Kidney glomerular epithelial cell (primary cell): Measurements from ENCODE around the gene D2HGDH.
"Not testable (repeated sequence)": the region's sequence is repeated elsewhere in the genome, so short reads cannot be mapped to it uniquely, and the experiment has no call there.

ENCODE experiments used
- DNase-seq: peaks from one replicate; lab custom pipeline; 2025; lab: John Stamatoyannopoulos, UW

The D2HGDH gene

DNA sequence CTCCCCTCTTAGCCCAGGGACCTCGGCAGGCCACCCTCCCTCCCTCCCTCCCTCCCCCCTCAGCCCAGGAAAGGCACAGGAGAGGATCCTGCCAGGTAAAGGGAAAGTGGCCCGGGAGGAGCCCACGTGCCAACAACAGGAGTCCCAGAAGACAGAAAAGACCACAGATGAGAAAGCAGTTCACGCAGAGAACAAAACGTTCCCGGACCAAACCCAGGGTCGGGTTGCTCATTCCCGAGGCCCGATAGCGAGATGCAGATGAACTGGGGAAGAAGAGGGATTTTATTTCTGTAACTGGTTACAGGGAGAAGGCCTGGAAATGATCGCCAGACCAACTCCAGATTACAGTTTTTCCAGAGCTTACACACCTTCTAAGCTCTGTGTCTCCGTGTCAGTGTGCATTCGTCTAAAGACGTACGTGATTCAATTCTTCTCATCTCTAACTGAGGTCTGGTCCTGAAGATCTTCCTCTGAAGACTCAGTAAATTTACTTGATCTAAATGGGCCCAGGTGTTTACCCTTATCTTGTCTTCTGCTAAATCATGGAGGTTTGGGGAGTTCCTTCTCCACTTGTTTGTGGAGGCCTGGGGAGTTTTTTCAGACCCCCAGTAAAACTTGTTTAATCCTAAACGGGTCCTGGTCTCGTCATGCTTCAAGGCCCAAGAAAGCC lies 73.8 kb downstream of the D2HGDH start:
- DNase-seq = no peak

DNA sequence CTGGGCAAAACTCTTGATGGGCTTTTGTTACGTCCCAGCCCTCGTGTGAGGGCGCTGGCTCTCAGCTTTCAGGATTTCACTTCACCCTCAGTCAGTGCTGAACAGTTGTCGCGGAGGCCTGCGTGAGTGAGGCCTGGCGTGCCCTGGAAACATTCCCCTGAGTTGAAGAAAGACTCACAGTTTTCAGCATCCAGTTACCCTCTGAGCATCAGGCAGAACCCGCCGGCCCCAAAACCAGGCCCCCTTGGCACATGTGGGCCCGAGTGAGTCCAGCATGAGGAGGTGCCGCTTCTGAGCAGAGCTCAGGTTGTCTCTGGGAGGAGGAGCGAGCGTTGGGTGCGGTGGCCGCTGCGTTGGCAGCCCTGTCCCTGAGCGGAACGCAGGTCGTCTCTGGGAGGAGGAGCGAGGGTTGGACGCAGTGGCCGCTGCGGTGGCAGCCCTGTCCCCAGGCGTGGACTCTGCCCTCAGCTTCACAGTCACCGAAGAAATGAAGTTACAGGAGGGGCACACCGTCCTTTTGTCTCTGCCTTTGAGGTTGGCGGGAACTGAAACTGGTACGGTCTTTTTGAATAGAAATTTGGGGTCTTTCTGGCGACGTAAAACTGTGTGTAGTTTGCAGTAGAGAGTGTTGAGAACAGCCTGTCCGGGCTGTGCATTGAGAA lies 74.4 kb downstream of the D2HGDH start, which contains the start of gene NEU4:
TSS of gene NEU4 (plus strand) at position 473 of the 662 bp plus-strand sequence. CDS start 5,292 bp downstream, outside the sequence.
- no peak for DNase-seq

DNA sequence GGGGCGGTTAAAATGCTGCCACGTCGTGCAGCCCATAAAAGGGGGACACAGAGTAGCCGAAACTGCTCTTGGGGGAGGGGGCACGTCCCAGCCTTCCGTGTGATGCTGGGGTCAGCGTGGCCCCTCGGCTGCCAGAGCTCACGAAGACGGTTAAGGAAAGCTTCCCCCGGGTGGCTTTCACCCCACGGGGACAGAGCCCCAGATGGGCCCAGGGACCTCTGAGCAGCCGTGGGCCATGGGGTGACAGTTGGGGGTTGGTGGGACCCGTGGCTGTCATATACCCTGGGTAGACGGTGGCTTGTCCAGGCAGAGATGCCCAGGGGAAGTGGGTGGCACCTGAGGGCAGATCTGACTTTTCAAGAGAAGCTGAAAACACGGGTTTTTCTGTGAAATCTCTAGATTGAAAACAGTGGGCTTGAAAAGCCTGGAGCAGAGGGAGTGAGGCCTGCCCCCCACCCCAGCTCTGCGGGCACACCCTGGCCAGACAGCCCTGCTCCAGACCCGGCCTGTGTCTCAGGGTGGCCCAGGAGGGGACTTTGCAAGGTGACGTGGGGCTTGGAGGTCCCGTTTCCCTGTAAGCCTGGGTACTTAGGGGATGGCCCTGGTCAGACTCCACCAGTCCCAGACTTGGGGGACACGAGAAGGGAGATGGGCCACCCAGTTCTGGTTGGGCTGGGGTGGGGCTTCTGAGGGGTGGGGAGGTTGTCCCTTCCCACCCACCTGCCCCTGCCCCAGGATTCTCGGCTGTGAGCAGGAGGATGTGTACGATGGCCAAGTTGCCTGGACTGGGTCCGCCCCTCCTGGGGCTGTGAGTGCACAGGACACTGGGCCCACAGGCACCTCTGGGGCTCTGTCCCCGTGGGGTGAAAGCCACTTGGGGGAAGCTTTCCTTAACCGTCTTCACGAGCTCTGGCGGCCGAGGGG lies 75.2 kb downstream of the D2HGDH start:
- DNase-seq = no peak

DNA sequence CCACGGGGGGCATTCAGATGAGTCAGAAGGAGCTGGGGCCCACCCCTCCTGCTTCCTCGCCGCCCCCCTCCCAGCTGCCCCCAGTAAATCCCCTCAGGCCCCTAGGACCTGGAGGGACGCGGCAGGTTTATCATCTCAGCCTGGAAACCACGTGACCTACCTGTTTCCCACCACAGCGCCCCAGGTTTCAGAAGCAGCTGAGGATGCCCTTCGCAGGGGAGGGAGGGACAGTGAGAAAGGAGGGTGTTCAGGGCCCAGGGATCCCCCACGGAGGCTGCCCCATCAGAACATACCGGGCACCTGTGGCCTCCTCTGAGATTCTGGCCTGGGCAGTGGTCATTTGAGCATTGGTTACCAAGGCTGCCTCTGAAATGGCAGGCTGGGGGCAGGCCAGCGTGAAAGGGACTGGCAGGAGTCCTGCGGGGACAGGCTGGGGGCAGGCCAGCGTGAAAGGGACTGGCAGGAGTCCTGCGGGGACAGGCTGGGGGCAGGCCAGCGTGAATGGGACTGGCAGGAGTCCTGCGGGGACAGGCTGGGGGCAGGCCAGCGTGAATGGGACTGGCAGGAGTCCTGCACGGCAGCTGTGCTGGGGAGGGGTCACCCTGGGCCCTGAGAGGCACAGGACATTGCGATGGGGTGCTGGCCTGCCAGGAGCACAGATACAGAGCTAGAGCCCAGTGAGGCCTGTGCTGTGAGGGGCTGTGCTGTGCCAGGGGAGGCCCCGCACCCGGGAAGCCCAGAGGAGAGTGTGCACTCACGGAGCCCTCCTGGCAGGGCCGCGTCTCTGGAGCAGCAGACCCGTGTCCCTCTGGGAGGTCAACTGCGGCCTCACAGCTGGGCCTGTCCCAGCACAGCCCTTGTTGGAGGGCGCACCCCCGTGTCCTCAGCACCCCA lies 76.1 kb downstream of the D2HGDH start:
- DNase-seq = no peak

DNA sequence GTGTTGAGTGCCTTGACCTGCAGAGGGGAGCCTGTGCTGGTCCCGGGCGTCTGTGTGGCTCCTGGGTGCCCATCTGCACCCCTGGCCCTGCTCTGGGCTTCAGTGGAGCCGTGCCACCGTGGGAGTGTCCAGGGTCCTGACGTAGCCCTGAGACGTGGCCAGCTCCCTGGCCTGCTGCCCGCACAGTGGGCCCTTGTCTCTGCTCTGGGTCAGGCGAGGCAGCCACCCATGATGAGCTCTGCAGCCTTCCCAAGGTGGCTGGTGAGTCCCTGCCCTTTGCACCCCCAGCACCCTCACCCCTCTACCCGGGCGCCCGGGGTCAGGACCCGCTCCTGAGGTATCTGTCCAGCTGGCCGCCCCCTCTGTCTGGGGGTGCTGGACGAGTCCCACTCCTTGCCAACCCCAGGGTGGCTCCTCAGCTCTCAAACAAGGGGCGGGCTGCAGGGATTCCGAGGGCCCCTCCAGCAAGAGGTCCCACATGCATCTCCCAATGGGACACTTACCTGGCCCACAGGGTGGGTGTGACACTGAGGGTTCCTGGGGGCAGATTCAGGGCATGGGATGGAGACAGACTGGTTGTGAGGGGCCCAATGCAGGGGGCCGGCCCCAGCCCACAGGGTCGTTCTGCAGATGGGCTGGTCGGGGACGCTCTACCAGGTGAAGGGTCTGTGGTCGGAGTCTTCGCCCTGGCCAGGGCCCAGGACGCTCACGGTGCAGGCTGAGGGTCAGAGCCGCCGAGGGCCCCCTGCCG lies 76.9 kb downstream of the D2HGDH start:
- DNase-seq = no peak

DNA sequence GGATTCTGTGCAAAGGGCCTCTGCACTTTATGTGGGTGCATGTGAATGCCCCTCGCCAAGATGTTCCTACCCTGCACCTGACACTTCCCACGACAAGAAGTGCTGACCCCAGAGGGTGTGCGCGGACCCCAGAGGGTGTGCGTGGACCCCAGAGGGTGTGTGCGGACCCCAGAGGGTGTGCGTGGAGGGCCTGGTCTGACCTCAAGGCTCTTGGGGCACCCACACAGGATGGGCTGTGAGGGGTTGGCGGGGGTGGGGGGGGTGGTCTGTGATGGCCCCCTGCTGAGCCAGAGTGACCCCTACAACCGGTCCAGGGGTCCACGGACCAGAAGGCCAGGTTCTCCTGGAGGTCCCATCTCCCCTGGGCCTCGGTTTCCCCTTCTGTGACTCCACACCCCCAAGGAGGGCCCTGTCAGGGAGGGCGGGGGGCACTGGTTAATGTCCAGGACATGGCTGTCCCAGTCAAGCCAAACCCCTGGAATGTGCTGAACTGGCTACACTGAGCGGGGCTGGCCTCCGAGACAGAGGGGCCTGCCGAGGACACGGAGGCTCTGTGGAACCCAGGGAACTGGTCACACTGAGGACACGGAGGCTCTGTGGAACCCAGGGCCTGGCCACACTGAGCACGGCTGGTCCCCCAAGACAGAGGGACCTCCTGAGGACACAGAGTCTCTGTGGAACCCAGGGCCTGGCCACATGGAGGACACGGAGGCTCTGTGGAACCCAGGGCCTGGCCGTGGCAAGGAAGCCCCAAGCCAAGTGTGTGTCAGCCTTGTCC lies 77.7 kb downstream of the D2HGDH start:
- no peak for DNase-seq

DNA sequence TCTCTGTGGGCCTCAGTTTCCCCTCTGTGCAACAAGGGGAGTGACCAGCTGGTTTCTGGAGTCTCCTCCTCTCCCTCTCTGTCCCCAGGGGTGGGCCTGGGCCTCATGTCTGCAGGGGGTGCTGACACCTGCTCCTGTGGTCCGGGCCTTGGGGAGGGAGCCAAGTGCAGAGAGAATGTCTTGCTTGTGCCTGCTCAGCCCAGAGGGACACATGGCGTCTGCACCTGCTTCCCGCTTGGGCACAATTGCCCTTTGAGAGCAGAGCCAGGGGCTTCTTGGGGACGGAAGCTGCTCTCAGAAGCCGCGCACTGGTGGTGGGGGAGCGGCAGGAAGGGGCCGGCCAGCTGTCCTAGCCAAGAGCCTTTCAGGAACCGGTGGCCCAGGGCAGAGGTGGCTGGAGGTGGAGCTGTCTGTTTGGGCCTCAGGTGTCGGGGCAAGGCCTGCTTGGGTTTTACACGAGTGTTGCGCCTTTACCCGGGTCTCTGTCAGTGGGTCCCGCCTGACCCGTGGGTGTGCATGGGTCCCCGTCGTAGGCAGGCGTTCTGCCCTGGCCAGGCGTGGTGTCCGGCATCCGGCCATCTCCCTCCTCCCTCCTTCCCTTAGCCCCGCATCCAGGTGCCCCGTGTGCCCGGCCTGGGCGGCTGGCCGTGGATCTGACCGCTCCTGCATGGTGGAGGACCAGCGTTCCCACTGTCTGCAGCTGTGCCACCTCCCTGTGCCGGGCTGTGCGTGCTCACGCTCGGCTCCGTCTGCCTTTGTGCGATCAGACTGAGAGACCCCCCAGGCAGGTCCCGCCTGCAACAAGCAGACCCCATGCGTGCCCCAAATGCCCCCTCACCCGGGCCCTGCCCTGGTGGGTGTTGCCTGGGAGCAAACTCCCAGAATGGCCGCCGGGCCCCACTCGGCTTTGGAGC lies 78.6 kb downstream of the D2HGDH start:
- DNase-seq = no peak

DNA sequence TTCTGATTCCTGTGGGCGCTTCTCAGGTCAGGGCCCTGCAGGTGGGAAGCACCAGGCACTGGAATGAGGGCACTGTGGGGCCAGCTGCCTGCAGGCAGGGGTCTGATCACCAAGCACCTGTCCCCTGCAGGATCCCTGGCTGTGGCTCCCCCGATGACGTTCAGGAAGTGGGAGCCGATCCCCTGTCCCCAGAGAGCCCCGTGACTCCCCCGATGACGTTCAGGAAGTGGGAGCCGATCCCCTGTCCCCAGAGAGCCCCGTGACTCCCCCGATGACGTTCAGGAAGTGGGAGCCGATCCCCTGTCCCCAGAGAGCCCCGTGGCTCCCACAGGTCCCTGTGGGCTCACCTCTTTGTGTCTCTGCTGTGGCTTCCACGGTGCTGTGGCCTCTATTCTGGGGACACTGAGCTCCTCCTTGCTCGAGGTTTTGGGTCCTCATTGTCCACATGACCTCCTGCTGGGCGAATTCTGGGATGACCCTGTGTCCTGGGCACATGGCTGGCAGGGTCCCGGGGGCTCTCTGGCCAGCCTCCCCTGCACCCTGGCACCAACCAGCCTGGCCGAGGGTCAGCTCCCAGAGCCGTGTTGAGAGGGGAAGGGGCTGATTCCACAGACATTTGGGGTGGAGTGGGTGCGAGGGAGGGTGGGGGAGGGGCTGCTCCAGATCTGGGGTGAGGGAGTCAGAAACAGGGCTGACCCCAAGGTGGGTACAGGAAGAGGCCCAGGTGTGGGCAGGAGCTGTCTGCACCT lies 79.4 kb downstream of the D2HGDH start:
- DNase-seq = no peak

DNA sequence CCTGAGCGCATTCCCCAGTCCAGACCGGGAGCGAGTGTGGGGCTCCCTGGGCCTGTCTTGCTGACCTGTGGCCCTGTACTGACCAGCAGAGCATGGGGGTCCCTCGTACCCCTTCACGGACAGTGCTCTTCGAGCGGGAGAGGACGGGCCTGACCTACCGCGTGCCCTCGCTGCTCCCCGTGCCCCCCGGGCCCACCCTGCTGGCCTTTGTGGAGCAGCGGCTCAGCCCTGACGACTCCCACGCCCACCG lies 79.9 kb downstream of the D2HGDH start:
- DNase-seq = no peak

DNA sequence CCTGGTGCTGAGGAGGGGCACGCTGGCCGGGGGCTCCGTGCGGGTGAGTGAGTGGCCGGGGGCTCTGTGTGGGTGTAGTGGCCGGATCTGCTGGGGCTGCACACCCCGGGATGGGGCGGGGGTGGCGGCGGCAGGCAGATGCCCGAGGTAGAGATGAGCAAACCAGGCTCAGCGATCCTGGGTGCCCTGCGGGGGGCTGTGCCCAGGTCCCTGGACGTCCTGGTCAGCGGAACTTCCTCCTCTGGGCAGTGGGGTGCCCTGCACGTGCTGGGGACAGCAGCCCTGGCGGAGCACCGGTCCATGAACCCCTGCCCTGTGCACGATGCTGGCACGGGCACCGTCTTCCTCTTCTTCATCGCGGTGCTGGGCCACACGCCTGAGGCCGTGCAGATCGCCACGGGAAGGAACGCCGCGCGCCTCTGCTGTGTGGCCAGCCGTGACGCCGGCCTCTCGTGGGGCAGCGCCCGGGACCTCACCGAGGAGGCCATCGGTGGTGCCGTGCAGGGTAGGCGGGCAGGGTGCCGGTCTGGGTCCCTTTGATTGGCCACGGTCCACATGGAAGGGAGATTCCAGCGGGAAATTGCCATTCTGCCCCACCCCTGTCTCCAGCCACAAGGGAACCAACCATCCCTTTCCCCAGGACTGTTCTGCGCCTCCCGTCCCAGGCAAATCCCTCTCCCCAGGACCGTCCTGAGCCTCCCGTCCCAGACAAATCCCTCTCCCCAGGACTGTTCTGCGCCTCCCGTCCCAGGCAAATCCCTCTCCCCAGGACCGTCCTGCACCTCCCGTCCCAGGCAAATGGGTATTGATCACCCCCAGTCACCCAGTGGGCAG lies 80.4 kb downstream of the D2HGDH start:
- DNase-seq = no peak

DNA sequence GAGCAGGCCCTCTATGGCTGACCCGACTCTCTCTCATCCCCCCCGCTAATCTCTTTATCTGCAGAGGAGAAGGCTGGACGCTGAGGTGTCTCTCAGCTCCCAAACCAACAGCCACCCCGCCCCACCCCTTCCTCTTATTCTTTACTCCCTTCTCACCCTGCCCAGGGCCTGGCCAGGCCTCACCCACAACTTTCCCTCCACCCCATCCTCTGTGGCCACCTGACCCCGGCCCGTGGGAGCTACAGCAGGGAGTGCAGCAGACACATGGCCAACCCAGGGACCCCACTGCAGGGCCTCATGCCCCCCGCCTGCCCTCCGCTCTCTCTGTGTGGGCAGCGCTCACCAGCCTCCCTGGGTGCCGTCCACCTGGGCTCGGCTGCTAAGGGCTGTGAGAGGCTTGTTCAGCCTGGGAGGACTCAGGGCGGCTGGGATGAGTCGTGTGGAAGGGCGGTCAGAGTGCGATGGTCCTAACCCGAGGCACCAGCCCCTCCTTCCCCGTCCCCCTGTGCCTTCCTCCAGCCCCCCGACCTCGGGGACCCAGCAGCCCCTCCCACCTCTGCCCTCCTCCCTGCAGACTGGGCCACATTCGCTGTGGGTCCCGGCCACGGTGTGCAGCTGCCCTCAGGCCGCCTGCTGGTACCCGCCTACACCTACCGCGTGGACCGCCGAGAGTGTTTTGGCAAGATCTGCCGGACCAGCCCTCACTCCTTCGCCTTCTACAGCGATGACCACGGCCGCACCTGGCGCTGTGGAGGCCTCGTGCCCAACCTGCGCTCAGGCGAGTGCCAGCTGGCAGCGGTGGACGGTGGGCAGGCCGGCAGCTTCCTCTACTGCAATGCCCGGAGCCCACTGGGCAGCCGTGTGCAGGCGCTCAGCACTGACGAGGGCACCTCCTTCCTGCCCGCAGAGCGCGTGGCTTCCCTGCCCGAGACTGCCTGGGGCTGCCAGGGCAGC lies 81.3 kb downstream of the D2HGDH start:
- no peak for DNase-seq

DNA sequence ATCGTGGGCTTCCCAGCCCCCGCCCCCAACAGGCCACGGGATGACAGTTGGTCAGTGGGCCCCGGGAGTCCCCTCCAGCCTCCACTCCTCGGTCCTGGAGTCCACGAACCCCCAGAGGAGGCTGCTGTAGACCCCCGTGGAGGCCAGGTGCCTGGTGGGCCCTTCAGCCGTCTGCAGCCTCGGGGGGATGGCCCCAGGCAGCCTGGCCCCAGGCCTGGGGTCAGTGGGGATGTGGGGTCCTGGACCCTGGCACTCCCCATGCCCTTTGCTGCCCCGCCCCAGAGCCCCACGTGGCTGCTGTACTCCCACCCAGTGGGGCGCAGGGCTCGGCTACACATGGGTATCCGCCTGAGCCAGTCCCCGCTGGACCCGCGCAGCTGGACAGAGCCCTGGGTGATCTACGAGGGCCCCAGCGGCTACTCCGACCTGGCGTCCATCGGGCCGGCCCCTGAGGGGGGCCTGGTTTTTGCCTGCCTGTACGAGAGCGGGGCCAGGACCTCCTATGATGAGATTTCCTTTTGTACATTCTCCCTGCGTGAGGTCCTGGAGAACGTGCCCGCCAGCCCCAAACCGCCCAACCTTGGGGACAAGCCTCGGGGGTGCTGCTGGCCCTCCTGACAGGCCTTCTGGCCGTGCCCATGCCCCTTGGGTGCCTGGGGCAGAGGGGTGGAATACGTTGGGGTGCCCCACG lies 82.1 kb downstream of the D2HGDH start:
- DNase-seq = no peak

DNA sequence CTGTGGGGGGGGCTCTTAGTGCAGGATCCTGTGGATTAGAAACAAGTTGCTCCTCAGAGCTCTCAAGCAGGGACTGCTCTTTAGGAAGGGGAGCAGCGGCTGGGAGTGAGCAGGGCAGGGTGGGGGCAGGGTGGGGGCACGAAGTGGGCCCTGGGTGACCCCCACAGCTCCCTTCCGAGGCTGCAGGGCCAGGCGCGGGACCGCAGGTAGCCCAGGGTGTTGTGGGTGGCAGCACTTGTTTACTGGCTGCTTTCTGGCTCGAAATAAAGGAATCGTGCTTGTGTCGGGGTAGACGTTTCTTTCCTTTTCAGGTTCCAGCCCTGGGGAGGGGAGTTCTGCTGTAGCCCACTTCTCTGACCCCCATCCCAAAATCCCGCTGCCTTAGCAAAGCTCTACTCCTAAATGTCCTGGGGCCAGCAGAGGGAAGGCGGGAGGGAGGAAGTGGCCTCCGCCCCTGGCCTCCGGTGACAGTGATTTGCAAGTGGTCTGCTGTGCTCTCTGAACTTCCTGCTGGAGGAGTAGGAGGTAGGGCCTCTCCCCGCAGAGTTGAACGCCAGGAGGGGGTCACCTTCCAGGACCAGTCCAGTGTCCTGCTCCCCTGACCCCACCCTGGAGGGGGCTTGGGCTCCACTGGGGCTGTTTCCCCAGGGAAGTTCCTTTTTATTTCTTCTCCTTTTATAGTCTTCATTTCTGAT lies 82.8 kb downstream of the D2HGDH start:
- DNase-seq = no peak

DNA sequence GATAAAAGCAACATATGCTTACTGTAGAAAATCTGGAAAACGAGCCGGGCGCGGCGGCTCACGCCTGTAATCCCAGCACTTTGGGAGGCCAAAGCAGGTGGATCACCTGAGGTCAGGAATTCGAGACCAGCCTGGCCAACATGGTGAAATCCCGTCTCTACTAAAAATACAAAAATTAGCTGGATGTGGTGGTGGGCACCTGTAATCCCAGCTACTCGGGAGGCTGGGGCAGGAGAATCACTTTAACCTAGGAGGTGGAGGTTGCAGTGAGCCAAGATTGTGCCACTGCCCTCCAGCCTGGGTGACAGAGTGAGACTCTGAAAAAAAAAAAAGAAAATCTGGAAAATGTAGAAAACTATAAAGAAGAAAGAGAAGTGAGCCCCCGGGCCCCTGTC lies 83.4 kb downstream of the D2HGDH start:
- not testable (repeated sequence) for DNase-seq
